NCI-H460 (cell line): ENCODE results near the gene IRS1. TPM values are rescaled to one million over a fixed set of nuclear protein-coding genes. Genes with fewer than 3 reads are reported as not detected.

Experiments
- DNase-seq: peaks from one replicate; pipeline ENCODE4 v3.0.0-alpha.2; 2016; ENCODE audit warnings: low read depth; ENCODE audit errors: extremely low read depth
- total RNA-seq: library from RNA; depleted of rRNA; stranded (reverse); fragments of >200 nt; shearing (Covaris generic); gene quantifications from 2 replicates; pipeline ENCODE4 v1.2.3, GENCODE V29; 2014

The IRS1 gene
- total RNA-seq, 1 experiment from 2014 or later = 9.9 TPM

GRCh38 chr2:226760412-226761194 is 39.0 kb downstream of the IRS1 start:
- no peak for DNase-seq

DNA sequence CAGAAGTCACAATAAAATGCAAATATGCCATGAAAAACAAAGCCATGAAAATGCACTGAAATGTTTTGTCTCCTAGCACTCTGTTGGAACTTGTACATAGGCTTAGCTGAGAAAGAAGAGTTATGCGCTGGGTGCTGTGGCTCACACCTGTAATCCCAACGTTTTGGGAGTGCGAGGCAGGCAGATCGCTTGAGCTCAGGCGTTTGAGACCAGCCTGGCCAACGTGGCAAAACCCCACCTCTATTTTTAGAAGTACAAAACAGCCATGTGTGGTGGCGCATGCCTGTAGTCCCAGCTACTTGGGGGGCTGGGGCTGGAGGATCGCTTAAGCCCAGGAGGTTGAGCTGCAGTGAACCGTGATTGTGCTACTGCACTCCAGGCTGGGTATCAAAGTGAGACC is 39.9 kb downstream of the IRS1 start:
- DNase-seq = no peak

- no peak for DNase-seq
Measured at GRCh38 chr2:226758921-226759640, 40.5 kb downstream of the IRS1 start.

DNA sequence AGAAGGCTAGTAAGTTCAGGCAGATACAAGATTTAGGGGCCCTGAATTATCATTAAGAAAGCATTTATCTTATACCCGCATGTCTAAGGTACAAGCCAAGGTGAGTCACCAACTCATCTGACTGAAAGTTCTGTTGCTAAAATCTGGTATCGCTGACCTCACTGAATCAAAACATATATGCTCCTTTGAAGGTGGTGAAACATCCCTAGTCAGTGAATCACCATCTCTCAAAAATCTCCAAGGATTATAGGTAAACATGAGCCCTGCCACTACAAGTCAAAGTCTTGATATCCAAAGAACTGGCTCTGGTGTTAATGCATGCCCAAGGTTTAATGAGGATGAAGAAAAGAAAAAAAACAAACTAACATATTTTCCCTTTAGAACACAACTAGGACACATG is 43.5 kb downstream of the IRS1 start:
- DNase-seq = no peak

GRCh38 chr2:226755631-226756030 is 44.0 kb downstream of the IRS1 start:
- DNase-seq = no peak

- no peak for DNase-seq
Measured at GRCh38 chr2:226754821-226755604, 44.6 kb downstream of the IRS1 start.

DNA sequence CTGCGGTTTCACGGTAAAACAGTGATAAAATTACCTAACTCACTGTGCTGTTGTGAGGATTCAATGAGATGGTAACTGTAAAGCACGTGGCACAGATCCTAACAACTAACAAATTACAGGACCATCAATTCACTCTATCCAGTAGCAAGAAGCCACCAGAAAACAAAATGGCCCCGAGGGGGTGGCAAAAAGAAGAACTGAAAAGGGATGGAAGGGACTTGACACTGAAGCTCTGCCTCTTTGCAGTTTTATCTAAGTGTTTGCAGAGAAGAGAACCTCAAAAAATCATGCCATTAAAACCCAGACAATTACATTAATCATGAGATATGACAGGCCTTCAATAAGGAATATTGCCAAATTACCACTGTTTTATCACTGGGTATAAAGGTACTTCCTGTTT is 46.7 kb downstream of the IRS1 start:
- DNase-seq = no peak

- DNase-seq = no peak
Measured at GRCh38 chr2:226747288-226747687, 52.3 kb downstream of the IRS1 start.

- DNase-seq = no peak
Measured at GRCh38 chr2:226746196-226746800, 53.3 kb downstream of the IRS1 start.

GRCh38 chr2:226743915-226744314 is 55.7 kb downstream of the IRS1 start:
- no peak for DNase-seq

DNA sequence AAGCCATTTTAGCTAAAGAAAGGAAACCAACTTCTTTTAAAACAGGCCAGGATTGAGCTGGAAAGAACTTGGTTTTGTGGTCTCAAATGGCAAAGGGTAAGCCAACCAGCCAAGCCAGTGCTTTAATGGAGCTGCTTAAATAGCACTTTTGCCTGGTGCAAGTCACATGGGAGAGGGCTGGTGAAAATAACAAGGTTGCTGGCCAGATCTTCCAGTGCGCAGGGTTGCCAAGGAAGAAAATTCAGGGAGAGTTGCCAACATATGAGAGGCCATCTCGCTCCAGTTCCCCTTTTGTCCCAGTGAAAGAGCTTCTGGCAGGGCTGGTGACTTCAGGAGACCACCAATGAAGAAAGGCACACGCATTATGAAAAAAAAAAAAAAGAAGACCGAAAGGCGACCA is 57.3 kb downstream of the IRS1 start:
- no peak for DNase-seq

DNA sequence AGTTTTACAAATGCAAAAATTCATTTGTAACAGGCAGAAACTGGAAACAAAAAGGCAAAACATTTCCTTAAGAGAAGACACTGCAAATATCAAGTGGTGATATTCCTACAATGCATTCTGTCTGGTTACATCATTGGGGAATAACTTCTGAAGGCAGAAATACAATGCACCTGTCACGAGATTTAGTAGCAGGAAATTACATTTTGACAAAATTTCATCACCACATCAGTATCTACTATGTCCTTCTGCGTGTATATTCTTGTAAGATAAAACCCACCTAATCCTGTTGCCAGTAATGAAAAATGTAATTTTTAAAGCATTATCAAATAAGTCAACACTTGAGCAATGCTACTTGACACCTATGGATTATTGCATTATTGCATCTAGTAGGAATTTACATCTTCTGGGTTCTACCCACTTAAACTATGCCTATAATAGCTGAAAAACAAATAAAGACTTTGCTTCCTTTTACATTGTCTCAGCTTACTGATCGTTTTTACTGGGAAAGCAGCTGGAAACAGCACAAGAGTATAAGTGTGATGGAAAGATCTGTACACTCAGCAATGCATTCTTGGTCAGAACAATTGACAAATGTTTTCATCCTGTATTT is 59.5 kb downstream of the IRS1 start:
- DNase-seq = no peak

- no peak for DNase-seq
Measured at GRCh38 chr2:226739545-226740030, 60.0 kb downstream of the IRS1 start.

GRCh38 chr2:226738821-226739544 is 60.6 kb downstream of the IRS1 start:
- no peak for DNase-seq

GRCh38 chr2:226738191-226738820 is 61.3 kb downstream of the IRS1 start:
- no peak for DNase-seq

GRCh38 chr2:226736382-226736781 is 63.2 kb downstream of the IRS1 start:
- DNase-seq = no peak

DNA sequence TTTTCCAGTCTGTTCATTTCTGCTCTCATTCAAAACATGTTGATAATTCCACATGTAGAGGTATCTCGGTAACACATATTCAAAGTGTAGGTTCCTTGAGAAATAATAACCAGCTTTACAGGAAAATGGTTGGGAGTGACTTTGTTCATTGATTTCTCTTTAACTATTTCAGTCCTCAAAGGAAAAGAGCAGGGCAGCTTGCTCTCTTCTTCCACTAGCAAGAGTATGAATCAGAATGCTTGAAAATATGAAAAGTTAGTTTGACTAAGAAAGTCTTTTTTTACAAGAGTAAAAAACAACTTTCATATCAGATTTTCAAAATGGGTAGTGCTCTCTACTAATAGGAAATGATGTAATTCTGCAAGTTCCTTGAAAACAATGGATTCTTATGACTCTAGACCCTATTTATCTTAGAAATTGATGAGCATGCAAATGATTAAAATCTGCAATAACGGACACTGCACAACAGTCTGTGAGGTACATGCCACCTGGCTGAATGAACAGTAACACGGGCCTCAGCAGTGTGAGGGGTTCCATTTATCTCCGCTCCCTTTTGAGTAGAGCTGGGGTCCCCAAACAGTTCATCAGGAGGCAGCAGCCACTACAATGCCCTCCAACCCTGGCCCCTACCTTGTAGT is 65.6 kb downstream of the IRS1 start:
- no peak for DNase-seq

DNA sequence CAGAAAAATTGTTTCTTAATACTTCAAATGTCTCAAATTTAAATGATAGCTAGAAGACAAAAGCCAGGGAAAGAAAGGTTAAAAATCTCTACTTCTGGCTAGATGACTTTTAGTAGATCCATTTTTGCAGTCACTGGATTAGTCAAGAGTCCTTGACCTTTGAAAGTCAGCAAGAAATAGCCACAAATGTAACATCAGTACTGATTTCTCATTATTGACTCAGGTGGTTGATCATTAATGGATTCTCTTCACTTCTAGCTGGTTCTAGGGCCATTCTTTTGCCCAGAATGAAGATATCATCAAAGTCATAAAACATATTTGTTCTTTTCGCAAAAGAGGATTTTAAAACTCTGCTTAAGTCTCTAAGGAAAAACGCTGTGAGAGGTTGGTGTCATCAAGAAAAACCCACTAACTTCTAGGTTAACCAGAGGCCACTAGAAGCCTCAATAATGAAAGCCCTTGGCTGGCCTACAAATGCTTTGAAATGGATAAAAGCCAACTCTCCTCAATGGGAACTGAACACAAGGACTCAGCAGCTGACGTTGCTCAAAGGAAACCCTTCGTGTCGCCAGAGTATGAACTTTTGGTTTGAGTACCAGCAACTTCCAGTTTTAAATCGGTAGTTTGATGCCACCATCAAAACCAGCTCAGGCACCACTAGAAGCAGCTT is 66.3 kb downstream of the IRS1 start:
- no peak for DNase-seq
